Subcutaneous abdominal adipose tissue (tissue), 5 donors: ENCODE results near the gene SSPN.
"Not testable (repeated sequence)": the region's sequence is repeated elsewhere in the genome, so short reads cannot be mapped to it uniquely, and the experiment has no call there.

Experiments used
- H3K27ac ChIP-seq: one replicate; pipeline ENCODE4 v1.7.0; 2013; ENCODE audit warnings: low read depth, mild to moderate bottlenecking, inconsistent platforms, low read length, moderate library complexity
- H3K27me3 ChIP-seq, 5 donors: one replicate each; pipeline ENCODE4 v1.7.0; 2013; ENCODE audit warnings: low read length in 5 of 5, inconsistent platforms in 1 of 5; ENCODE audit not compliant: control insufficient read depth in 5 of 5, insufficient read depth in 4 of 5
- H3K36me3 ChIP-seq, 5 donors: one replicate each; pipeline ENCODE4 v1.7.0; 2013; ENCODE audit warnings: low read length in 5 of 5; ENCODE audit not compliant: control insufficient read depth in 5 of 5, insufficient read depth in 5 of 5
- H3K4me1 ChIP-seq, 5 donors: one replicate each; pipeline ENCODE4 v1.7.0; 2013; ENCODE audit warnings: low read length in 5 of 5, mild to moderate bottlenecking in 3 of 5, moderate library complexity in 1 of 5; ENCODE audit not compliant: control insufficient read depth in 5 of 5, insufficient read depth in 5 of 5
- H3K4me3 ChIP-seq, 5 donors: one replicate each; pipeline ENCODE4 v1.7.0; 2013; ENCODE audit warnings: low read length in 5 of 5, low read depth in 1 of 5
- H3K9ac ChIP-seq, 5 donors: one replicate each; pipeline ENCODE4 v1.7.0; 2013; ENCODE audit warnings: low read length in 5 of 5, mild to moderate bottlenecking in 4 of 5, moderate library complexity in 3 of 5
- H3K9me3 ChIP-seq, 5 donors: one replicate each; pipeline ENCODE4 v1.7.0; 2013; ENCODE audit warnings: low read length in 5 of 5; ENCODE audit not compliant: control insufficient read depth in 5 of 5
- donor health status: healthy.
- donor health status: healthy.
- donor health status: healthy.
- donor health status: healthy.
- donor health status: healthy.

The SSPN gene

DNA sequence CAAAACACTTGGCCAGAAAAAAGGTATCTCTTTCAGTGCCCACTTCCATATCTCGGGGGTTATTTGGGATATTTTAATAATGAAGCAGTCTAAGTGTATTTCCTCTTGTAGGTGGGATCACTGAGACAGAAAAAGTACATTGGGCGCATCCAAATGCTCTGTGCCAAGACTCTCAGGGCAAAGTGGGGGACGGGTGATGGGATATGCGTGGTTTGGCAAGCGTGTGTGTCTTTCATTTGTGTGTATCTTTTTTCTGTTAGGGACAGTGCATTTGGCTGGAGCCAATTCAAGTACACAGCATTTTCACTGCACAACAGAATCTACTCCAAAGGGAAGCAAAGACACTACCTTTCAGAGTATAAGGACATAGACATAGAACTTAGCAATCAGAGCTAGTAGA is 29.3 kb downstream of the SSPN start:
- H3K36me3 ChIP-seq, result no peaks in the 10 kb centered on the region
- no peak overlapping the region for H3K27ac ChIP-seq
- peaks cover 0 to 14% (median 9%) of the 10 kb centered on the region in 5 donors for H3K4me1 ChIP-seq
- no peak overlapping the region for H3K9ac ChIP-seq
- H3K4me3 ChIP-seq, result no peak overlapping the region
- no peaks in the 10 kb centered on the region for H3K9me3 ChIP-seq
- H3K27me3 ChIP-seq, result peaks cover 0 to 3% (median 0%) of the 10 kb centered on the region in 5 donors

DNA sequence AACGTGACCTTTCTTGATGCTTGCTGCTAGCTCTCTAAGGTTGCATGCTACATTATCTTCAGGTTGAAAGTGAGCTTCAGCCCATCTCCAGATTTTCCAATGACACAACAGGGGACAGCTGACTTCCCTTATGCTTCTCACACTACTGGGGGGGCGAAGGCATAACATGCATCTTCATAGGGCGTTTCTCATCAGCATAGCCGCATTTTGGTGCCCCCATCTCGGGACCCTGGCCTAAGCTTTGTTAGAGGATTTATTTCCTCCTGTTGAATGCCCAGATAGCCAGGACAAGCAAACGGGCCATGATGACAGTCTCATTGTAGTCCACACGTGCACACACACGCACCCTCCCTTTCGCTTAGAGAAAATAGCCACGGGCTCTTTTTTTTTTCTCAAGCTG is 30.7 kb downstream of the SSPN start:
- Histone ChIP-seq H3K36me3 (no peaks in the 10 kb centered on the region), H3K4me1 (peaks cover 0 to 14% (median 9%) of the 10 kb centered on the region in 5 donors), H3K4me3 (peak overlapping the region in 4 of 5 donors; percentile 63 to 77 (median 68)), H3K9me3 (no peaks in the 10 kb centered on the region), H3K27me3 (peaks cover 0 to 3% (median 0%) of the 10 kb centered on the region in 5 donors), H3K9ac (peak overlapping the region in 2 of 5 donors; percentile 52 to 60), H3K27ac (no peak overlapping the region)

DNA sequence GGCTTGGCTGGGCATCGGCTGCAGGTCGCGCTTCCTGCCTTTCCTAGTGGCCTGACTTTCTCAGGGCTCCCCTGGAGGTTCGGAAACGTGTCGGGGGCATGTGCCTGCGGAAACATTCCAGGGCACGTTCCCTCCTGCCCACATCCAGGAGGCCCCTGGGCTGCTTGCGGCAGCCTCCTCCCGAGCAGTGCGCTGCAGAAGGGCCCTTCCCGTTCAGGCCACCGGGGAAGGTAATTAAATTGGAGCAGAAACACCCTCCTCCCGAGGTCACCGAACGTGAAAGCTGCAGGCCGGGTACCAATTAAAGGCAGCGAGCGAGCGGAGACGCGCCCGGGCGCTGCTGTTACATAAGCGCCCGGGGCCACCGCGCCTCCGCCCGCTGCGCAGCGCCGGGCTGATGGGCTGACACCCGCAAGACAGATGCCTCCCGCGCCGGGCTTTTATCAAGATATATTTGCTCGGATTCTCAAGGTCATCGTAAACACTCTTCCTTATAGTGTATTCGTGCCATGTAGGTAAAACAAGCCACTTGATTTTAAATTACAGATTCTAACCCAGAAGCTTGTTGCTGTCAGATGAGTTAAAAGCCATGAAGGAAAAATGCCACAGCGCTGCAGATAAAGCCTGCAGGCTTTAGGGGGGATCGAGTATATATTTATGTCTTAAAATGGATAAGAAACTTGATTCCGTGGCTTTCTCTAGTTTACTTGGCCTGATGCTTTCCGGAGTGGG is 31.4 kb downstream of the SSPN start:
- Histone ChIP-seq H3K9ac (peak overlapping the region in 3 of 5 donors; percentile 16 to 60 (median 52)), H3K9me3 (no peaks in the 10 kb centered on the region), H3K4me1 (peaks cover 0 to 14% (median 9%) of the 10 kb centered on the region in 5 donors), H3K4me3 (peak overlapping the region; percentile 46 to 77 (median 65)), H3K36me3 (no peaks in the 10 kb centered on the region), H3K27ac (no peak overlapping the region), H3K27me3 (peaks cover 0 to 3% (median 0%) of the 10 kb centered on the region in 5 donors)

DNA sequence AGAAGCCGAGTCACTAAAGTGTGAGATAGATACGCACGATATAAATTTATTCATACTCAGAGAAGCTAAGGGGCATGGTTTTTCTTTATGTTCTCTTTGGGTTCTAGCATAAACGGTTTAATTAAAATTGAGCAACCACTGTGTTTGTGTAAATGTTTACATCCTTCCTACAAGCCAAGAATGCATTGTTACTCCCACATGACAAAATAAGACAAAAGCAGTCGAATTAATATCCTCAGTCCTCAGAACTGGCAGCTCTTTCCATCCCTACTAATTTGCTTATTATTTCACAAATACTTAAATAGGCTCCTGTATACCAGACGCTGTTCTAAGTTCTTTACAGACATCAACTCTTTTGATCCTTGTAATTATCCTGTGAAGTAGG is 32.0 kb downstream of the SSPN start:
- Histone ChIP-seq H3K27ac (no peak overlapping the region), H3K9ac (peak overlapping the region in 1 of 5 donors; percentile 52), H3K4me1 (peaks cover 0 to 14% (median 9%) of the 10 kb centered on the region in 5 donors), H3K4me3 (peak overlapping the region in 3 of 5 donors; percentile 46 to 77 (median 70)), H3K27me3 (peaks cover 0 to 3% (median 0%) of the 10 kb centered on the region in 5 donors), H3K36me3 (no peaks in the 10 kb centered on the region), H3K9me3 (no peaks in the 10 kb centered on the region)

DNA sequence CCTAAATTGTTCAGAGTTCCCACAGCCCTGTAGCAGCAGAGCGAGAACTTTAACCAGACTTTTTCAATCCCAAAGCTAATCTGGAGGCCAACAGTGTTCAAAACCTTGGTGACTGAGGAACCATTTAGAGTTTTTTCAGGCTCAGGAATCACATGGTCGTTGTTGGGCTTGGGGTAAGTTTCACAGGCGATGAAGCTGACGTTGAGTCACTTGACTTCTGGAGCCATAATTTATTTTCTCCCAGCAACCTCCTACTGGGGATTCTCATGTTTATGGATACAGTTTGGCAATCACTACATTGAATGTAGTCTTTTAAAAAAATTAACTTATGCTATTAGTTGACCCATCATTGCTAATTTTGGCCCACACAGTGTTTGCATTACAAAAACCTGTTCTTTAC is 34.5 kb downstream of the SSPN start:
- H3K27me3 ChIP-seq, result peaks cover 0 to 3% (median 0%) of the 10 kb centered on the region in 5 donors
- no peak overlapping the region for H3K4me3 ChIP-seq
- H3K27ac ChIP-seq, result no peak overlapping the region
- H3K36me3 ChIP-seq, result no peaks in the 10 kb centered on the region
- no peak overlapping the region for H3K9ac ChIP-seq
- peaks cover 0 to 14% (median 9%) of the 10 kb centered on the region in 5 donors for H3K4me1 ChIP-seq
- H3K9me3 ChIP-seq, result no peaks in the 10 kb centered on the region

DNA sequence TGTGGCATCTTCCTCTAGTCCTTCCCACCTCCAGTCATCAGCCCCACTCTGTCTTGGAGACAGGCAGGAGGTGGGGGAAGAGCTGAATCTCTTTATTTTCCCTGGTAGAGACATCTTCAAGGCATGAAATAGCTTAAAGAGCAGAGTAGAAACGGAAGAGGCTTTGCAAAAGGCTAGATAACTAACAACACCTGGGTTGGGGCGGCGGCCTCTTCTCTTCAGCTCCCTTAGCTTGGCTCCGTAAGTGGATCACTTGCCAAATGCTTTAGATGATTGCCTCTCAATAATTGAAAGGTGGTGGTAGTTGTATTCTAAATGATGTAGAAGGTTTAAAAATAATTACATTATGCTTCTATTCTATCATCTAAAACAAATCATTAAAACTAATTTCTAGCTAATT is 36.1 kb downstream of the SSPN start:
- Histone ChIP-seq H3K27ac (no peak overlapping the region), H3K27me3 (peaks cover 0 to 3% (median 0%) of the 10 kb centered on the region in 5 donors)

DNA sequence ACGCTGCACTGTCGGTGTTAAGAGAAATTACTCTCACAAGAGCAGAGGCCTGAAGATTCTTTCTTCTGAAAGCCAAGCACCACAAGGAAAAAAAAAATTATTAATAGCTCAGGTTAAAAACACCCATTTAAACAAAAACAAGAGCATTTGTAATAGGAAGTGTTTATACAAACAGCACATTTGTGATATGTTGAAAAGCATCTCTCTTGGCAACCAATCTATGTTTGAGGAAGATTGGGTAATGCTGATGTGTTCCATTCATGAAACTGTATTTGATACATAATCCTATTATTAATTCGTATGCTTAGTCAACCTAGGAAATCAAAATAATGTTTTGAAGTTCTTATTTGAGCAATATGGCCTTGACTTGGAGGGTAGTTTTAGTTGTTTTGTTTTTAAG is 36.5 kb downstream of the SSPN start:
- H3K9ac ChIP-seq, result no peak overlapping the region
- H3K4me3 ChIP-seq, result no peak overlapping the region
- H3K27me3 ChIP-seq, result peaks cover 0 to 3% (median 0%) of the 10 kb centered on the region in 5 donors
- H3K27ac ChIP-seq, result no peak overlapping the region
- peaks cover 0 to 5% (median 2%) of the 10 kb centered on the region in 5 donors for H3K4me1 ChIP-seq
- no peaks in the 10 kb centered on the region for H3K9me3 ChIP-seq
- no peaks in the 10 kb centered on the region for H3K36me3 ChIP-seq

More for the DNA sequence above, 36.1 kb downstream of the SSPN start:
- Histone ChIP-seq H3K4me3 (no peak overlapping the region), H3K36me3 (no peaks in the 10 kb centered on the region), H3K4me1 (peaks cover 0 to 9% (median 6%) of the 10 kb centered on the region in 5 donors), H3K9me3 (no peaks in the 10 kb centered on the region), H3K9ac (no peak overlapping the region)

DNA sequence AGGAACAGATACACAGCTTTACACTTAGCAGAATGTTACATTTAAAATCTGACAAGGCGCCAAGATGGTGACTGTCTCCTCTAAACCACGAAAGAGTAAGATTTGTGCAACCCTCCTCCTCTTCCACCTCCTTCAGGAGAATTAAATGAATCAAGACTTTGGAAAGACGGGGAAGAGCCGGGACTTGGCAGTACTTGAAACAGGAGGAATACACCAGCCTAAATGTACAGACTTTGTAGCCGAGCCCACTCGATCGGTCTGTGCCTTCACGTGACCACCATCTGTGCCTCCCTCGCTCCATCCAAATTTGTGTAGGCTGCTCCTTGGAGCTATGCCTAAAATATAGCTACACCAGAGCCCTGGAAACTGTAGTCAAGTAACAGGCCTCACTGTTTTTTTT is 38.3 kb downstream of the SSPN start:
- Histone ChIP-seq H3K9ac (no peak overlapping the region), H3K27ac (no peak overlapping the region), H3K36me3 (no peaks in the 10 kb centered on the region), H3K9me3 (no peaks in the 10 kb centered on the region), H3K4me3 (no peak overlapping the region), H3K27me3 (no peaks in the 10 kb centered on the region), H3K4me1 (peaks cover 0 to under 1% (median 0%) of the 10 kb centered on the region in 5 donors)

DNA sequence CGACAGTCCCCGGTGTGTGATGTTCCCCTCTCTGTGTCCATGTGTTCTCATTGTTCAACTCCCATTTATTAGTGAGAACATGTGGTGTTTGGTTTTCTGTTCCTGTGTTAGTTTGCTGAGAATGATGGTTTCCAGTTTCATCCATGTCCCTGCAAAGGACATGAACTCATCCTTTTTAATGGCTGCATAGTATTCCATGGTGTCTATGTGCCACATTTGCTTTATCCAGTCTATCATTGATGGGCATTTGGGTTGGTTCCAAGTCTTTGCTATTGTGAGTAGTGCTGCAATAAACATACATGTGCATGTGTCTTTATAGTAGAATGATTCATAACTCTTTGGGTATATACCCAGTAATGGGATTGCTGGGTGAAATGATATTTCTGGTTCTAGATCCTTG is 40.1 kb downstream of the SSPN start:
- H3K9ac ChIP-seq, H3K27me3 ChIP-seq, H3K4me3 ChIP-seq, H3K36me3 ChIP-seq, H3K27ac ChIP-seq, H3K9me3 ChIP-seq, H3K4me1 ChIP-seq: not testable (repeated sequence)

DNA sequence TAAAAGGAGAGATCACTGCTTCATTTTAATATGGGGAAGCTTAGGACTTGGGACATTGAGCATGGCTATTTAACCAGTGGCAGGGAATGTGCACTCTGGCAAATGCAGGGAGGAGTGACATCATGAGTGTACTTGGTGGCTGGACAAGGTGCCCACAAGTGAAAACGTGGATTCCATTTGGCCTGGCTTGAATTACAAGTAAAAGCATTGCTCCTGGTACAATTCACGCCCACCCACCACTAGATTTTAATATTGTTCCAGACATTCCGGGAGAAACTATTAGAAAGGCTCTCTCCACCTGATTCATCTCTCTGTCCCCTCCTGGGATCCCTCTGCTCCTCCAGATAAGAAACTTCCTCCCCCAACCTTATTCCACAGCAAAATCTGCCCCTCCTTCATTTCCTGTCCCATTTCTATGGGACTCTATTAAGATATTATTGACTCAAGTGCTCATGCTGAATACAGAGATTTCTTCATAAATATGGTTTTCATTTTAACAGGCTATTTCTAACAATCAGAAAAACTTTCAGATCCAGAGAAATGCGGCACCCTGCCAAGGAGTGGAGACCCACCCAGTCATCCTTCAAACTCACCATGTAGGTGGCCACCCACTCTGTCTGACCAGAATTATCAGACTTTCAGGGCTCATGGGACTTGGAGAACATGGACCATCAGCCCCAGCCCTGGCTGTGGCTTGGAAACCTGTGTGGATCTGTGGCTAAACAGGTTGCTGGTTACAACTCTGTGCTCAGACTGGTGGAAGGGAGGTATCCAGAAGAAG is 43.2 kb downstream of the SSPN start:
- Histone ChIP-seq H3K36me3 (no peaks in the 10 kb centered on the region), H3K9me3 (no peaks in the 10 kb centered on the region), H3K27ac (peak overlapping the region; percentile 32)

More for the DNA sequence above, 43.2 kb downstream of the SSPN start:
- no peak overlapping the region for H3K9ac ChIP-seq
- peaks cover 0 to 4% (median 0%) of the 10 kb centered on the region in 5 donors for H3K27me3 ChIP-seq
- peaks cover 0 to 10% (median 0%) of the 10 kb centered on the region in 5 donors for H3K4me1 ChIP-seq
- no peak overlapping the region for H3K4me3 ChIP-seq
